ENCODE results near the gene EPHB1.

DNA sequence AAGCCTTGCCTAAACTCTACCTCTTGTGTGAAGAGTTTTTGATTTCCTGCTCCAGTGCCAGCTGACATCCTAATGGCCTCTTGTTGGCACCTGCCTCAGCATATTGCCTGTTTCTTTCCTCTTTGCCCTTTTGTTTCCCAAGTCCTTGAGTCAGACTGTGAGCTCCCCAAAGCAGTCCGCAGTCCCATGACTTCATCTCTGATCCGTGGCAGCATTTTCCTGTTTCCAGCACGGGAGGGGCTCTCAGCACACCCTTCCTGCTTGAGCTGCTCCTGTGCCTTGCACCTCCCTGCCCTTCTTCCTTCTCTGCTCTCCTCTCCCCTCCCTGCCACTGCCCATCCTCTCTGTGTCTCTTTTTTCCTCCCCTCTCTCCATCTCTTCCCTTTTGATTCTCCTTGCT is 179.6 kb downstream of the EPHB1 start:
- no peak for TF ChIP-seq POLR2AphosphoS5 (IDR thresholded peaks at IDR 0.05)
- TF ChIP-seq, protein P1, sequence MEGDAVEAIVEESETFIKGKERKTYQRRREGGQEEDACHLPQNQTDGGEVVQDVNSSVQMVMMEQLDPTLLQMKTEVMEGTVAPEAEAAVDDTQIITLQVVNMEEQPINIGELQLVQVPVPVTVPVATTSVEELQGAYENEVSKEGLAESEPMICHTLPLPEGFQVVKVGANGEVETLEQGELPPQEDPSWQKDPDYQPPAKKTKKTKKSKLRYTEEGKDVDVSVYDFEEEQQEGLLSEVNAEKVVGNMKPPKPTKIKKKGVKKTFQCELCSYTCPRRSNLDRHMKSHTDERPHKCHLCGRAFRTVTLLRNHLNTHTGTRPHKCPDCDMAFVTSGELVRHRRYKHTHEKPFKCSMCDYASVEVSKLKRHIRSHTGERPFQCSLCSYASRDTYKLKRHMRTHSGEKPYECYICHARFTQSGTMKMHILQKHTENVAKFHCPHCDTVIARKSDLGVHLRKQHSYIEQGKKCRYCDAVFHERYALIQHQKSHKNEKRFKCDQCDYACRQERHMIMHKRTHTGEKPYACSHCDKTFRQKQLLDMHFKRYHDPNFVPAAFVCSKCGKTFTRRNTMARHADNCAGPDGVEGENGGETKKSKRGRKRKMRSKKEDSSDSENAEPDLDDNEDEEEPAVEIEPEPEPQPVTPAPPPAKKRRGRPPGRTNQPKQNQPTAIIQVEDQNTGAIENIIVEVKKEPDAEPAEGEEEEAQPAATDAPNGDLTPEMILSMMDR (IDR thresholded peaks at IDR 0.05): no peak

Measured in transverse colon (tissue), 4 donors.